H1 (cell line): Measurements from ENCODE around the gene QSOX2. TPM values are rescaled to one million over a fixed set of nuclear protein-coding genes. Genes with fewer than 3 reads are reported as not detected.

Source experiments
- CTCF ChIA-PET: fragments of 300-600 bp; sonication (Branson Sonifier 250); formaldehyde crosslinking; loops from one replicate; lab custom pipeline; 2021; ENCODE audit not compliant: partially characterized antibody; lab: Charles Lee
- POLR2A ChIA-PET: fragments of 300-600 bp; sonication (Branson Sonifier 250); formaldehyde crosslinking; loops from one replicate; lab custom pipeline; 2021; ENCODE audit warnings: inconsistent platforms; ENCODE audit not compliant: partially characterized antibody; lab: Charles Lee
- DNase-seq, 2 experiments: peaks; one replicate each; pipeline versions ENCODE4 v3.0.0 to v3.0.0-alpha.2; 2010 to 2022; ENCODE audit warnings: low spot score in 2 of 2, low read depth in 1 of 2, mixed read lengths in 1 of 2
- FAIRE-seq: peaks from 2 replicates; lab custom pipeline; 2011; peaks lifted over from hg19 to GRCh38; lab: Jason Lieb, UNC
- H2AFZ ChIP-seq: 2 replicates; pipeline ENCODE4 v1.8.1; 2012; ENCODE audit warnings: low read length, inconsistent platforms
- H2AK5ac ChIP-seq: 2 replicates; pipeline ENCODE4 v1.6.1; 2013; ENCODE audit warnings: low read depth, low read length
- H2BK120ac ChIP-seq: replicated peaks from 2 replicates; pipeline ENCODE3; 2013; ENCODE audit warnings: low read depth, low read length, inconsistent platforms
- H2BK12ac ChIP-seq: 2 replicates; pipeline ENCODE4 v1.6.1; 2013; ENCODE audit warnings: low read depth, low read length
- H2BK15ac ChIP-seq: 2 replicates; pipeline ENCODE4 v1.6.1; 2013; ENCODE audit warnings: low read length
- H2BK20ac ChIP-seq: 2 replicates; pipeline ENCODE4 v1.6.1; 2013; ENCODE audit warnings: low read length
- H2BK5ac ChIP-seq: 2 replicates; pipeline ENCODE4 v1.6.1; 2013; ENCODE audit warnings: low read depth, low read length
- H3K14ac ChIP-seq: 2 replicates; pipeline ENCODE4 v1.6.1; 2013; ENCODE audit warnings: inconsistent platforms; ENCODE audit not compliant: insufficient read length
- H3K18ac ChIP-seq: 2 replicates; pipeline ENCODE4 v1.6.1; 2013; ENCODE audit warnings: low read length; ENCODE audit errors: extremely low read depth
- H3K23ac ChIP-seq: 2 replicates; pipeline ENCODE4 v1.6.1; 2013; ENCODE audit warnings: inconsistent platforms; ENCODE audit not compliant: insufficient read length
- H3K23me2 ChIP-seq: 2 replicates; pipeline ENCODE4 v1.6.1; 2013; ENCODE audit warnings: low read depth, low read length
- H3K27ac ChIP-seq: 2 replicates; pipeline ENCODE4 v1.6.1; 2011; ENCODE audit warnings: low read depth, low read length, inconsistent platforms
- H3K27me3 ChIP-seq, 4 experiments: replicated peaks in 1 of 4; 1 replicate in 1 of 4; 2 replicates in 3 of 4; pipeline versions ENCODE4 v1.6.1 to v1.8.1; 2011 to 2013; ENCODE audit warnings: low read length in 3 of 4, mild to moderate bottlenecking in 3 of 4, inconsistent platforms in 2 of 4, mixed read lengths in 2 of 4, moderate library complexity in 1 of 4; ENCODE audit not compliant: control insufficient read depth in 3 of 4, insufficient read depth in 3 of 4; ENCODE audit errors: extremely low read depth in 1 of 4
- H3K36me3 ChIP-seq, 4 experiments: 2 replicates each; pipeline versions ENCODE4 v1.6.1 to v1.8.1; 2011 to 2013; ENCODE audit warnings: mild to moderate bottlenecking in 4 of 4, low read length in 3 of 4, moderate library complexity in 2 of 4, control low read depth in 1 of 4, inconsistent platforms in 1 of 4; ENCODE audit not compliant: insufficient read depth in 4 of 4, control insufficient read depth in 2 of 4
- H3K4ac ChIP-seq: replicated peaks from 2 replicates; pipeline ENCODE3; 2013; ENCODE audit warnings: low read length, low read depth, mixed read lengths, inconsistent platforms; ENCODE audit not compliant: insufficient read length
- H3K4me1 ChIP-seq, 4 experiments: replicated peaks in 1 of 4; 1 replicate in 1 of 4; 2 replicates in 3 of 4; pipeline versions ENCODE4 v1.6.1 to v1.8.1; 2011 to 2013; ENCODE audit warnings: low read length in 3 of 4, inconsistent platforms in 2 of 4, mixed read lengths in 1 of 4; ENCODE audit not compliant: insufficient read depth in 4 of 4, control insufficient read depth in 3 of 4
- H3K4me2 ChIP-seq, 2 experiments: 2 replicates each; pipeline versions ENCODE4 v1.6.1 to v1.8.1; 2011 to 2013; ENCODE audit warnings: low read depth in 2 of 2, low read length in 2 of 2, control low read depth in 1 of 2, inconsistent platforms in 1 of 2, mild to moderate bottlenecking in 1 of 2; ENCODE audit not compliant: insufficient read depth in 1 of 2
- H3K4me3 ChIP-seq, 4 experiments: fragments of 200-600, 300-600 bp in 1 of 4; sonication (generic), shearing (Covaris generic), sonication (Bioruptor Twin) in 1 of 4; 2 replicates each; pipeline versions ENCODE4 v1.5.1 to v1.8.1; 2011 to 2016; ENCODE audit warnings: low read length in 4 of 4, low read depth in 3 of 4, control low read depth in 2 of 4, inconsistent platforms in 2 of 4, mild to moderate bottlenecking in 2 of 4, mixed read lengths in 1 of 4, moderate library complexity in 1 of 4; ENCODE audit not compliant: insufficient read depth in 2 of 4; ENCODE audit errors: extremely low read depth in 1 of 4
- H3K56ac ChIP-seq: replicated peaks from 2 replicates; pipeline ENCODE3; 2013; ENCODE audit warnings: low read depth, mild to moderate bottlenecking, mixed read lengths, low read length, inconsistent platforms; ENCODE audit not compliant: insufficient read length
- H3K79me1 ChIP-seq: 2 replicates; pipeline ENCODE4 v1.6.1; 2013; ENCODE audit warnings: low read depth, low read length, control low read depth
- H3K79me2 ChIP-seq, 2 experiments: 2 replicates each; pipeline versions ENCODE4 v1.6.1 to v1.8.1; 2012 to 2013; ENCODE audit warnings: low read length in 2 of 2, mild to moderate bottlenecking in 2 of 2, inconsistent platforms in 1 of 2; ENCODE audit not compliant: insufficient read depth in 2 of 2, control insufficient read depth in 1 of 2
- H3K9ac ChIP-seq, 4 experiments: replicated peaks in 1 of 4; 1 replicate in 1 of 4; 2 replicates in 3 of 4; pipeline versions ENCODE4 v1.6.1 to v1.8.1; 2011 to 2013; ENCODE audit warnings: low read depth in 3 of 4, low read length in 3 of 4, control low read depth in 2 of 4, mild to moderate bottlenecking in 2 of 4, moderate library complexity in 2 of 4, inconsistent platforms in 1 of 4; ENCODE audit errors: extremely low read depth in 1 of 4
- H3K9me3 ChIP-seq, 2 experiments: 2 replicates each; pipeline versions ENCODE4 v1.6.1 to v1.8.1; 2012 to 2013; ENCODE audit warnings: mild to moderate bottlenecking in 2 of 2, moderate library complexity in 2 of 2, control low read depth in 1 of 2, inconsistent platforms in 1 of 2, low read depth in 1 of 2, low read length in 1 of 2, mixed read lengths in 1 of 2; ENCODE audit not compliant: insufficient read depth in 2 of 2
- H4K20me1 ChIP-seq, 2 experiments: replicated peaks in 1 of 2; 2 replicates each; pipeline versions ENCODE3 to v1.8.1; 2011 to 2013; ENCODE audit warnings: inconsistent platforms in 2 of 2, low read length in 2 of 2, mild to moderate bottlenecking in 1 of 2; ENCODE audit not compliant: insufficient read depth in 2 of 2, control insufficient read depth in 1 of 2
- H4K5ac ChIP-seq: 2 replicates; pipeline ENCODE4 v1.6.1; 2013; ENCODE audit warnings: low read length, low read depth, mixed read lengths, inconsistent platforms; ENCODE audit not compliant: insufficient read length
- H4K8ac ChIP-seq: 2 replicates; pipeline ENCODE4 v1.8.0; 2013; ENCODE audit warnings: mild to moderate bottlenecking, moderate library complexity, low read length, inconsistent platforms; ENCODE audit not compliant: insufficient read depth; ENCODE audit errors: extremely low read depth
- H4K91ac ChIP-seq: replicated peaks from 2 replicates; pipeline ENCODE3; 2013; ENCODE audit warnings: low read length, mixed read lengths, inconsistent platforms; ENCODE audit not compliant: insufficient read length
- WGBS, 2 experiments: shearing (Covaris generic) in 1 of 2; methylation state at CpG; one replicate each; pipeline versions ENCODE4 v1.1.6 to v1.1.7; 2013 to 2015; ENCODE audit warnings: low lambda C conversion rate in 2 of 2, mixed read lengths in 2 of 2, inconsistent platforms in 1 of 2, low coverage in 1 of 2, missing lambda C conversion rate in 1 of 2; ENCODE audit not compliant: insufficient replicate concordance in 2 of 2, insufficient coverage in 1 of 2, insufficient read length in 1 of 2; ENCODE audit errors: extremely low coverage in 1 of 2, missing lambda C conversion rate in 1 of 2; 5-methylcytosine and 5-hydroxymethylcytosine counted together
- polyA plus RNA-seq, 7 experiments: library from polyadenylated mRNA; depleted of rRNA in 3 of 7; stranded (reverse) in 5 of 7; unstranded in 2 of 7; fragments of >200 nt in 5 of 7; fragments of 200-250 nt in 2 of 7; gene quantifications; 1 replicate in 5 of 7; 2 replicates in 1 of 7; 4 replicates in 1 of 7; pipeline versions ENCODE4 v1.2.1 to v1.2.3, GENCODE V29; 2011 to 2013; ENCODE audit warnings: missing spikeins in 2 of 7, mixed read lengths in 2 of 7
- total RNA-seq: library from RNA; stranded (reverse); fragmentation: NEBNext Ultra II Directional; extraction: Animal tissue kit (Norgen Biotek cat#: 25700); gene quantifications from 2 replicates; pipeline ENCODE4 v1.2.1, GENCODE V29; 2021

QSOX2 gene
- total and polyA plus RNA-seq, 2 of the 8 experiments (the other 6 are each of a cell fraction or from before 2014, with no cell fraction given), result 18.0 to 28.6 TPM

GRCh38 chr9:136191099-136191959 lies 54.3 kb downstream of the QSOX2 start:
- Histone ChIP-seq H2BK12ac (peak overlapping the region; percentile 64; the same call in 1 of the 2 replicates), H3K27ac (no peak overlapping the region), H3K79me2 (no peaks in the 10 kb centered on the region), H3K36me3 (peaks cover 0 to 7% (median 0%) of the 10 kb centered on the region in 4 experiments; a peak in 1 of 8 replicates), H3K27me3 (peaks cover 48 to 67% (median 63%) of the 10 kb centered on the region in 4 experiments), H2BK15ac (peak overlapping the region; percentile 97), H3K4me1 (peaks cover 0 to 21% (median 11%) of the 10 kb centered on the region in 4 experiments; a peak in 5 of 7 replicates), H3K9me3 (no peaks in the 10 kb centered on the region), H2BK120ac (no peak overlapping the region), H2AFZ (no peak overlapping the region), H3K14ac (no peak overlapping the region), H3K4me2 (peak overlapping the region in 1 of 2 experiments; percentile 59; a peak in 2 of 4 replicates), H2BK5ac (no peak overlapping the region), H3K4ac (no peak overlapping the region), H4K5ac (no peak overlapping the region), H4K91ac (peak overlapping the region; percentile 15), H2BK20ac (peak overlapping the region; percentile 6; the same call in 1 of the 2 replicates), H4K8ac (peak overlapping the region; percentile 74; the same call in 1 of the 2 replicates), H3K79me1 (no peaks in the 10 kb centered on the region), H3K9ac (peak overlapping the region in 1 of 4 experiments; percentile 16; a peak in 1 of 7 replicates), H2AK5ac (no peak overlapping the region), H4K20me1 (peaks cover 3 to 8% of the 10 kb centered on the region in 2 experiments), H3K23me2 (peaks cover 3% of the 10 kb centered on the region; the same call in 1 of the 2 replicates), H3K23ac (no peak overlapping the region), H3K4me3 (peak overlapping the region in 1 of 4 experiments; percentile 58; a peak in 1 of 8 replicates), H3K56ac (no peak overlapping the region), H3K18ac (no peak overlapping the region; the same call in 1 of the 2 replicates)
- POLR2A ChIA-PET, result interaction anchor here (1.2 to 2.3 kb wide), 3 partner anchors 11 to 14 kb away, joined by 4 to 9 read pairs (median 7); partner anchors contain the start of gene LHX3
- FAIRE-seq, result no peak
- CTCF ChIA-PET, result interaction anchor here (0.9 to 3.5 kb wide), 8 partner anchors 11 to 35 kb away, joined by 3 to 18 read pairs (median 4); no protein-coding TSS in a partner anchor
- 69% methylated on average over 24 of the region's 30 CpGs; no CpG with 5 or more reads in 1 of the 2 experiments for WGBS, 2 experiments
- DNase-seq, result no peak
